ENCODE measurements around the gene USP7.

USP7 gene

DNA sequence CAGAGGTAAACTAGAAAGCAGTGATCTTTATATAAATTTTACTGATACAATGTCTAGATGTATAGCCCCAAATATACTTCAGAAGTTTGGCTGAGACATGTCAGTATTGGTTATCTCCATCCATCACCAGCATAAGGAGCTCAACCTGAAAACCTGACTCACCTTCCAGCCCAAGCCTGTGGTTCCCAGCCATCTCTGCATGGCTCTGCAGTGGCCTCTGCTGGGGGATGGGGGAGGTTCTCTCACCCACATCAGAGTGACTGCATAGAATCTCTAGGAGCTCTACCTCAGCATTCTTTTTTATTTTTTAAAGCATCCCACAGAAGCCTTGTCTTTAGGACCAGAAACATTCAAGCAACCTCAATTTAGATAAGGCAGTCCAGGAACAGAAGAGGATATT lies 27.3 kb downstream of the USP7 start:
- TF ChIP-seq, protein P1, sequence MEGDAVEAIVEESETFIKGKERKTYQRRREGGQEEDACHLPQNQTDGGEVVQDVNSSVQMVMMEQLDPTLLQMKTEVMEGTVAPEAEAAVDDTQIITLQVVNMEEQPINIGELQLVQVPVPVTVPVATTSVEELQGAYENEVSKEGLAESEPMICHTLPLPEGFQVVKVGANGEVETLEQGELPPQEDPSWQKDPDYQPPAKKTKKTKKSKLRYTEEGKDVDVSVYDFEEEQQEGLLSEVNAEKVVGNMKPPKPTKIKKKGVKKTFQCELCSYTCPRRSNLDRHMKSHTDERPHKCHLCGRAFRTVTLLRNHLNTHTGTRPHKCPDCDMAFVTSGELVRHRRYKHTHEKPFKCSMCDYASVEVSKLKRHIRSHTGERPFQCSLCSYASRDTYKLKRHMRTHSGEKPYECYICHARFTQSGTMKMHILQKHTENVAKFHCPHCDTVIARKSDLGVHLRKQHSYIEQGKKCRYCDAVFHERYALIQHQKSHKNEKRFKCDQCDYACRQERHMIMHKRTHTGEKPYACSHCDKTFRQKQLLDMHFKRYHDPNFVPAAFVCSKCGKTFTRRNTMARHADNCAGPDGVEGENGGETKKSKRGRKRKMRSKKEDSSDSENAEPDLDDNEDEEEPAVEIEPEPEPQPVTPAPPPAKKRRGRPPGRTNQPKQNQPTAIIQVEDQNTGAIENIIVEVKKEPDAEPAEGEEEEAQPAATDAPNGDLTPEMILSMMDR (IDR thresholded peaks at IDR 0.05; ENCODE audit: low read depth, low read length, missing control alignments) = peak; percentile 65
- H3K4me3 ChIP-seq (replicated peaks; ENCODE audit: low read depth, low read length) = no peak overlapping the region
- no peak for DNase-seq (ENCODE audit: extremely low read depth, low read depth)

DNA sequence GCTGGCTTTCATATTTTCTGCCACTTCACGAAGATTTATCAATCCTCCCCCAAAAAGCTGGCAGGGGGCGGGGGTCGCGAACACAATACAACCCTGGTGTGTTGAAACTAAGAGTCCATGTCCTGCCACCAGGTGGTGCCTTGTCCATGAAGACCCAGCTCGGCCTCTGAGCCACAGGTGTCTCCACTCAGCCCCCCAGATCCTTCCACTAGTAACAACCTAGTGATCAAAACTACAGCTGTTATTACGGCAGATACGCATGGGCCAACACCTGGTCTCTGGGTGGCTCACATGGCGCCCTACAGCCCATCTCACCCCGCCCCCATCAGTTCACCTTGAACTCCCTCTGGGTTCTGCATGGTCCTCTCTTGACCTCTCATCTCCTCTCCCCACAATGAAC lies 27.7 kb downstream of the USP7 start:
- no peak overlapping the region for H3K4me3 ChIP-seq (replicated peaks; ENCODE audit: low read depth, low read length)
- TF ChIP-seq, protein P1 (IDR thresholded peaks at IDR 0.05; ENCODE audit: low read depth, low read length, missing control alignments) = no peak
- DNase-seq (ENCODE audit: extremely low read depth, low read depth) = no peak

DNA sequence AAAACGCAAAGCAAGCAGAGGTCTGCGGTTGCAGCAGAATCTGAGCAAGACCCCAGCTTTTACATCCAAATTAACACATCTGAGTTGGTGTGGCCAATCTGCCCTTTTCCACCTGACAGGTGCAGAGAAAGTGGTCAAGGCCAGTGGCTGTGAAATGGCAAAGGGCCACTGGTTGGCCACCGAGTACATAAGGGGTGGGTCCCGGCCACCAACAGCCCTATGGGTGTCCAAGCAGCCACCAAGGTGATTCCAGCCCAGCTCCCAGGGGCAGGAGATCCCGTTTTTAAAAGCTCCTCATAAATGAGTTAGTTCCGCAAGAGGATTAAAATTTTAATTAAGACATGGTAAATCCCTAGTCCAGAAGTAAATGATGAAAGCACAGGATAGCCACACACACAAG lies 29.1 kb downstream of the USP7 start:
- TF ChIP-seq, protein P1 (IDR thresholded peaks at IDR 0.05; ENCODE audit: low read depth, low read length, missing control alignments) = no peak
- no peak overlapping the region for H3K4me3 ChIP-seq (replicated peaks; ENCODE audit: low read depth, low read length)
- no peak for DNase-seq (ENCODE audit: extremely low read depth, low read depth)

DNA sequence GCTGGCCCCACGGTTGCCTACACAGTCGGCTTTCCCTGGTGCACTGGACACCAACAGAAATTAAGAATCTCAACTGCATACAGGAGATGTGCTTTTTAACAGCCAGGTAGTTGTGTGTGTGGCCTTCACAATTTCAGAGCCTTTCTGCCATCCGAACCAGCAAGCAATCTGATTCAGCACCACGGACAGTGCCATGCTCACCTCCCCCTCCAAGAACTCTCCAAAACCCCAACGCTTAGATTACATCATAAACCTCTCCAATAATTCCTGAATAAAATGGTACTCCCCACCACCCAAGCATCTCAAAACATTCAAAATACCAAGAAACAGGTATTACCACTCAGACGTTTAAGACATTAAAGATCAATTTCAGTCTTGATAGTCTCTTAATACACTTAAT lies 31.8 kb downstream of the USP7 start:
- TF ChIP-seq, protein P1 (IDR thresholded peaks at IDR 0.05; ENCODE audit: low read depth, low read length, missing control alignments) = no peak
- peak; percentile 17 for DNase-seq (ENCODE audit: extremely low read depth, low read depth)
- no peak overlapping the region for H3K4me3 ChIP-seq (replicated peaks; ENCODE audit: low read depth, low read length)

DNA sequence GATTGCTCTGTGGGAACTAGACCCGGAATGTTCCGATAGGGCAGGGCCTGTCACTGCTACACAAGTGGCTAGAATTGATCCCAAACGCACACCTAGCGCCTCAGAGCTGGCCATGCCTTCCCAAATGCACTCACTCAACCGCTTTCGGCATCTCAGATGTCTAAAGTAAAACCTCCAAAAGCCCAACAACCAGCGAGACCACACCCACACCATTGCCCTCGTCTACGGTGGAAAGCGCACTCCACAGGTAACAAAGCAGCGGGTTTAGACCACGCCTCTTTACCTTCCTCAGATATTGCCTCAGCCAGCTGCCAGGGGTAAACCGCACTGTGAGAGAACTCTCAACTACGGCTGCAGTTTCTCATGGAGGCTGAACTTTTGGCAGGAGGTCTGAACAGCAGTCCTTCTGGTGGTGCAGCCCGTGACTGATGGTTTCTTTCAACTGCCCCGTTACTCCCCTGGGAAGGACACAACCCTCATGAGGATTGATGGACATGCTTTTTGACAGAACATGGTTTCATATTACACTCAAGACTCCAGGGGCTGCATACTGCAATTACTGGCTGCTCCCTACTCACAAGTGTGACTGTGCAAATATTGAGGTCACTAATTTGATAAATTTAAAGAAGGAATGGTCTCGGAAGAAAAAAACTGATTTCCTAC lies 34.5 kb downstream of the USP7 start:
- no peak for DNase-seq (ENCODE audit: extremely low read depth, low read depth)
- TF ChIP-seq, protein P1 (IDR thresholded peaks at IDR 0.05; ENCODE audit: low read depth, low read length, missing control alignments) = no peak
- no peak overlapping the region for H3K4me3 ChIP-seq (replicated peaks; ENCODE audit: low read depth, low read length)

DNA sequence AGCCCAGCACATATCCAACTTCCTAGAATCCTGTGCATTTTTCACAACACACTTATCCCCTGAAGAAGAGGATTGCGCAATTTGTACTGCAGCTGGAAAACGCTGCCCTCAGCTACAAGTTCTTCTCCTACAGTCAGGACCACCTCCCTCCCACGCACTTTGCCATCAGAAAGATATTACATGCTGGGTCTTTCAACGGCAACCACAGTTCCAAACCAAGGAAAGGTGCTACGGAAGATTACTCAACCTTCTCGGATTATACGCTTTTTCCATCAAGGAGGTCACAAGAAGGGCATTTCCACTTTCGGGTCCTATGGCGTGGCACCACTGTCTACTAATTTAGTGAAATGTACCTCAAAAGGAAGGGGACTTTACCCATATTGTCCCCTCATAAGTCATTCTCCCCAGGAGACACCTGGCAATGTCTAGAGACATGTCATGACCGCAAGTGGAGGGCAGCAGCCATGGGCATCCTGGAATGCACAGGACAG lies 35.2 kb downstream of the USP7 start:
- TF ChIP-seq, protein P1 (IDR thresholded peaks at IDR 0.05; ENCODE audit: low read depth, low read length, missing control alignments) = no peak
- DNase-seq (ENCODE audit: extremely low read depth, low read depth) = no peak
- no peak overlapping the region for H3K4me3 ChIP-seq (replicated peaks; ENCODE audit: low read depth, low read length)

DNA sequence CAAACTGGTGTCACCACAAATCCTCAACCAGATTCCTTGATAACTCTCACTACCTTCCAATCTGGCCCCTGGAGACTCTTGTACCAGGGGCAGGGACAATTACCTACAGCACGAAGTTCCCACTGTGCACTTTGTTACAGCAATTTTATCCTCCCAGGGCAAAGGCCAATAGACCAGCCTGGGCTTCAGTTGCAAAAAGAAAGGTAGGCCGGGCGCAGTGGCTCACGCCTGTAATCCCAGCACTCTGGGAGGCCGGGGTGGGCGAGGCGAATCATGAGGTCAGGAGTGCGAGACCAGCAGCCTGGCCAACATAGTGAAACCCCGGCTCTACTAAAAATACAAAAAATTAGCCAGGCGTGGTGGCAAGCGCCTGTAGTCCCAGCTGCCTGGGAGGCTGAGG lies 36.9 kb downstream of the USP7 start:
- H3K4me3 ChIP-seq (replicated peaks; ENCODE audit: low read depth, low read length) = no peak overlapping the region
- TF ChIP-seq, protein P1 (IDR thresholded peaks at IDR 0.05; ENCODE audit: low read depth, low read length, missing control alignments) = no peak
- no peak for DNase-seq (ENCODE audit: extremely low read depth, low read depth)
